SK-N-SH treated with all-trans-retinoic acid at 6 μM for 48 hours (cell line): Measurements from ENCODE around the gene ZNF24.

ENCODE experiments used
- ATAC-seq: fragments of 200-7000 bp; cut with Tn5 transposase; 3 replicates; pipeline ENCODE4 v1.9.1; 2020; ENCODE audit warnings: mild to moderate bottlenecking, moderate library complexity
- ARNTL ChIP-seq: fragments of 450-650 bp; formaldehyde crosslinking; IDR thresholded peaks from 2 replicates; pipeline ENCODE4 v1.5.0; 2020; ENCODE audit warnings: low read depth, mild to moderate bottlenecking, moderate library complexity, borderline replicate concordance
- BACH2 ChIP-seq: fragments of 250-450 bp; sonication (Bioruptor Pico); IDR thresholded peaks from 2 replicates; pipeline ENCODE4 v1.9.0; 2021; ENCODE audit warnings: mild to moderate bottlenecking, borderline replicate concordance
- CSDC2 ChIP-seq: fragments of 250-450 bp; sonication (Bioruptor Pico); IDR thresholded peaks from 2 replicates; pipeline ENCODE4 v1.5.0; 2020; ENCODE audit warnings: mild to moderate bottlenecking, moderate library complexity
- CSRNP3 ChIP-seq: fragments of 250-450 bp; sonication (Bioruptor Pico); IDR thresholded peaks from 2 replicates; pipeline ENCODE4 v1.5.1; 2021; ENCODE audit warnings: mild to moderate bottlenecking, moderate library complexity
- ESRRG ChIP-seq: fragments of 250-450 bp; sonication (Bioruptor Pico); IDR thresholded peaks from 2 replicates; pipeline ENCODE4 v1.6.1; 2021; ENCODE audit warnings: mild to moderate bottlenecking
- ISL1 ChIP-seq: fragments of 250-450 bp; sonication (Bioruptor Pico); IDR thresholded peaks from 2 replicates; pipeline ENCODE4 v2.1.2; 2022; ENCODE audit warnings: mild to moderate bottlenecking, moderate library complexity
- OSR1 ChIP-seq: fragments of 250-450 bp; sonication (Bioruptor Pico); IDR thresholded peaks from 2 replicates; pipeline ENCODE4 v1.8.0; 2022; ENCODE audit warnings: moderate library complexity, mild to moderate bottlenecking, inconsistent platforms
- PATZ1 ChIP-seq: fragments of 250-450 bp; sonication (Bioruptor Pico); IDR thresholded peaks from 2 replicates; pipeline ENCODE4 v1.8.0; 2020; ENCODE audit warnings: mild to moderate bottlenecking, moderate library complexity, borderline replicate concordance
- POU6F1 ChIP-seq: fragments of 250-450 bp; sonication (Bioruptor Pico); IDR thresholded peaks from 2 replicates; pipeline ENCODE4 v1.8.0; 2021; ENCODE audit warnings: low read depth, mild to moderate bottlenecking, moderate library complexity, borderline replicate concordance
- PPARA ChIP-seq: fragments of 250-450 bp; sonication (Bioruptor Pico); IDR thresholded peaks from 2 replicates; pipeline ENCODE4 v1.5.0; 2020; ENCODE audit warnings: mild to moderate bottlenecking, borderline replicate concordance
- RARB ChIP-seq: fragments of 250-450 bp; sonication (Bioruptor Pico); IDR thresholded peaks from 2 replicates; pipeline ENCODE4 v1.8.0; 2021; ENCODE audit warnings: mild to moderate bottlenecking, moderate library complexity
- SNAI2 ChIP-seq: fragments of 250-450 bp; sonication (Bioruptor Pico); IDR thresholded peaks from 2 replicates; pipeline ENCODE4 v1.5.0; 2020; ENCODE audit warnings: mild to moderate bottlenecking, moderate library complexity
- TCF4 ChIP-seq: fragments of 250-450 bp; sonication (Bioruptor Pico); IDR thresholded peaks from 2 replicates; pipeline ENCODE4 v1.8.0; 2021; ENCODE audit warnings: mild to moderate bottlenecking, moderate library complexity, borderline replicate concordance
- TOX ChIP-seq: fragments of 250-450 bp; sonication (Bioruptor Pico); IDR thresholded peaks from 2 replicates; pipeline ENCODE4 v1.8.0; 2021; ENCODE audit warnings: mild to moderate bottlenecking, moderate library complexity, borderline replicate concordance
- TSHZ2 ChIP-seq: fragments of 250-450 bp; sonication (Bioruptor Pico); IDR thresholded peaks from 2 replicates; pipeline ENCODE4 v1.5.0; 2020; ENCODE audit warnings: mild to moderate bottlenecking, moderate library complexity
- ZC3H10 ChIP-seq: fragments of 250-450 bp; sonication (Bioruptor Pico); IDR thresholded peaks from 2 replicates; pipeline ENCODE4 v1.5.1; 2021; ENCODE audit warnings: mild to moderate bottlenecking, moderate library complexity
- ZFP3 ChIP-seq: fragments of 250-450 bp; sonication (Bioruptor Pico); IDR thresholded peaks from 2 replicates; pipeline ENCODE4 v1.5.0; 2020; ENCODE audit warnings: mild to moderate bottlenecking, moderate library complexity
- ZNF565 ChIP-seq: fragments of 450-650 bp; formaldehyde crosslinking; conservative IDR thresholded peaks from 2 replicates; pipeline ENCODE4 v1.5.0; 2020; ENCODE audit warnings: low read depth, mild to moderate bottlenecking, moderate library complexity
- ZNF70 ChIP-seq: fragments of 450-650 bp; formaldehyde crosslinking; IDR thresholded peaks from 2 replicates; pipeline ENCODE4 v1.5.0; 2020; ENCODE audit warnings: mild to moderate bottlenecking, moderate library complexity

The ZNF24 gene

GRCh38 chr18:35326695-35327387 is 17.4 kb downstream of the ZNF24 start (continued):
- TF ChIP-seq TSHZ2: no peak
- TF ChIP-seq ZNF70: no peak
- TF ChIP-seq TCF4 (CRISPR knock-in tag): no peak
- no peak for TF ChIP-seq PPARA
- TF ChIP-seq ZNF565: no peak

- ATAC-seq: no peak
Observed at GRCh38 chr18:35324926-35325655, 19.1 kb downstream of the ZNF24 start.

GRCh38 chr18:35322486-35323458 is 21.4 kb downstream of the ZNF24 start:
- no peak for ATAC-seq
- TF ChIP-seq ZFP3 (CRISPR knock-in tag): no peak
- no peak for TF ChIP-seq ZNF565
- no peak for TF ChIP-seq OSR1 (CRISPR knock-in tag)
- TF ChIP-seq CSRNP3: no peak
- no peak for TF ChIP-seq PATZ1 (CRISPR knock-in tag)
- no peak for TF ChIP-seq SNAI2
- TF ChIP-seq ESRRG (CRISPR knock-in tag): no peak
- TF ChIP-seq, all 23 proteins: peak for 0

More at GRCh38 chr18:35324926-35325655, 19.1 kb downstream of the ZNF24 start:
- TF ChIP-seq OSR1 (CRISPR knock-in tag) (no peak), POU6F1 (CRISPR knock-in tag) (no peak), ESRRG (CRISPR knock-in tag) (no peak)

GRCh38 chr18:35311496-35311895 is 32.7 kb downstream of the ZNF24 start:
- no peak for TF ChIP-seq TOX (CRISPR knock-in tag)
- no peak for TF ChIP-seq PATZ1 (CRISPR knock-in tag)
- no peak for TF ChIP-seq TCF4 (CRISPR knock-in tag)
- TF ChIP-seq ZC3H10 (CRISPR knock-in tag): no peak
- no peak for TF ChIP-seq ZFP3 (CRISPR knock-in tag)
- TF ChIP-seq BACH2 (CRISPR knock-in tag): no peak
- TF ChIP-seq PPARA: no peak
- TF ChIP-seq ISL1: no peak
- TF ChIP-seq CSDC2 (CRISPR knock-in tag): no peak
- no peak for TF ChIP-seq OSR1 (CRISPR knock-in tag)
- TF ChIP-seq RARB (CRISPR knock-in tag): no peak
- no peak for TF ChIP-seq ARNTL (CRISPR knock-in tag)
- no peak for ATAC-seq
